IMR-90 (cell line): ENCODE data around the gene TINAG. TPM values are rescaled to one million over a fixed set of nuclear protein-coding genes. Genes with fewer than 3 reads are reported as not detected.

Experiments
- ATAC-seq: fragments of 200-7000 bp; cut with Tn5 transposase; 2 replicates; pipeline ENCODE4 v1.9.1; 2020; ENCODE audit warnings: low read depth, mild to moderate bottlenecking, moderate library complexity
- BruUV-seq: library from RNA; stranded (reverse); fragments of 400-500 nt; replicated peaks from 2 replicates; lab custom pipeline; 2021; lab: Mats Ljungman, UMichigan
- CTCF ChIA-PET: fragments of 300-600 bp; formaldehyde crosslinking; extraction: SDS; loops from one replicate; lab custom pipeline; 2021; ENCODE audit warnings: antibody characterized with exemption; lab: Yijun Ruan, JAX
- POLR2A ChIA-PET: fragments of 300-600 bp; sonication (Branson Sonifier 250); formaldehyde crosslinking; loops from one replicate; lab custom pipeline; 2022; ENCODE audit warnings: antibody characterized with exemption; ENCODE audit not compliant: unreplicated experiment; lab: Charles Lee
- DNase-seq: peaks from one replicate; pipeline ENCODE4 v3.0.0; 2013
- H2AFZ ChIP-seq: replicated peaks from 2 replicates; pipeline ENCODE3; 2013; ENCODE audit warnings: low read length, mild to moderate bottlenecking; ENCODE audit not compliant: poor library complexity
- H2AK5ac ChIP-seq: 2 replicates; pipeline ENCODE4 v1.6.1; 2013; ENCODE audit warnings: low read depth, low read length, inconsistent platforms
- H2AK9ac ChIP-seq: replicated peaks from 2 replicates; pipeline ENCODE3; 2013; ENCODE audit warnings: mild to moderate bottlenecking, low read depth, low read length, moderate library complexity; ENCODE audit not compliant: poor library complexity
- H2BK120ac ChIP-seq: 2 replicates; pipeline ENCODE4 v1.6.1; 2013; ENCODE audit warnings: low read depth, low read length, inconsistent platforms
- H2BK15ac ChIP-seq: 3 replicates; pipeline ENCODE4 v1.6.1; 2013; ENCODE audit warnings: low read depth, low read length, inconsistent platforms
- H2BK20ac ChIP-seq: 2 replicates; pipeline ENCODE4 v1.6.1; 2013; ENCODE audit warnings: low read depth, mild to moderate bottlenecking, inconsistent platforms, low read length, moderate library complexity
- H2BK5ac ChIP-seq: 2 replicates; pipeline ENCODE4 v1.6.1; 2013; ENCODE audit warnings: mild to moderate bottlenecking, low read depth, low read length, inconsistent platforms; ENCODE audit not compliant: poor library complexity, severe bottlenecking
- H3K14ac ChIP-seq: replicated peaks from 2 replicates; pipeline ENCODE4 v1.6.1; 2013; ENCODE audit warnings: low read depth, low read length, inconsistent platforms
- H3K18ac ChIP-seq: 2 replicates; pipeline ENCODE4 v1.6.1; 2013; ENCODE audit warnings: low read depth, low read length, control low read depth
- H3K23ac ChIP-seq: 2 replicates; pipeline ENCODE4 v1.6.1; 2013; ENCODE audit warnings: low read depth, low read length, inconsistent platforms
- H3K27ac ChIP-seq: 2 replicates; pipeline ENCODE4 v1.5.1; 2013; ENCODE audit warnings: mild to moderate bottlenecking, control low read depth, low read length; ENCODE audit not compliant: insufficient read depth
- H3K27me3 ChIP-seq: 2 replicates; pipeline ENCODE4 v1.6.1; 2013; ENCODE audit warnings: low read length; ENCODE audit not compliant: control insufficient read depth, insufficient read depth
- H3K36me3 ChIP-seq: 2 replicates; pipeline ENCODE4 v1.6.1; 2013; ENCODE audit warnings: low read length, mixed read lengths; ENCODE audit not compliant: control insufficient read depth, insufficient read depth
- H3K4ac ChIP-seq: 2 replicates; pipeline ENCODE4 v1.6.1; 2013; ENCODE audit warnings: low read depth, low read length, inconsistent platforms
- H3K4me1 ChIP-seq: 2 replicates; pipeline ENCODE4 v1.6.1; 2013; ENCODE audit warnings: low read length, mixed read lengths; ENCODE audit not compliant: control insufficient read depth, insufficient read depth
- H3K4me2 ChIP-seq: 2 replicates; pipeline ENCODE4 v1.6.1; 2013; ENCODE audit warnings: low read depth, mild to moderate bottlenecking, control low read depth, low read length, moderate library complexity
- H3K4me3 ChIP-seq: 2 replicates; pipeline ENCODE4 v1.5.1; 2013; ENCODE audit warnings: low read depth, mild to moderate bottlenecking, control low read depth, low read length, moderate library complexity; ENCODE audit not compliant: insufficient read depth
- H3K56ac ChIP-seq: 2 replicates; pipeline ENCODE4 v1.6.1; 2013; ENCODE audit warnings: low read length, inconsistent platforms; ENCODE audit not compliant: insufficient read depth; ENCODE audit errors: extremely low read depth
- H3K79me1 ChIP-seq, 2 experiments: 2 replicates each; pipeline ENCODE4 v1.6.1; 2013; ENCODE audit warnings: low read length in 2 of 2, inconsistent platforms in 1 of 2, low read depth in 1 of 2
- H3K9ac ChIP-seq: 2 replicates; pipeline ENCODE4 v1.6.1; 2013; ENCODE audit warnings: low read depth, low read length, control low read depth
- H3K9me1 ChIP-seq: 2 replicates; pipeline ENCODE4 v1.6.1; 2013; ENCODE audit warnings: low read length, inconsistent platforms; ENCODE audit not compliant: insufficient read depth
- H3K9me3 ChIP-seq: 2 replicates; pipeline ENCODE4 v1.6.1; 2013; ENCODE audit warnings: low read length; ENCODE audit not compliant: control insufficient read depth, insufficient read depth
- H4K20me1 ChIP-seq: 2 replicates; pipeline ENCODE4 v1.6.1; 2013; ENCODE audit warnings: low read length, inconsistent platforms; ENCODE audit not compliant: insufficient read depth
- H4K5ac ChIP-seq: 2 replicates; pipeline ENCODE4 v1.6.1; 2013; ENCODE audit warnings: mild to moderate bottlenecking, low read depth, low read length, control low read depth
- H4K8ac ChIP-seq, 2 experiments: 2 replicates each; pipeline ENCODE4 v1.6.1; 2013; ENCODE audit warnings: low read depth in 2 of 2, low read length in 2 of 2, control low read depth in 1 of 2, inconsistent platforms in 1 of 2
- H4K91ac ChIP-seq: 2 replicates; pipeline ENCODE4 v1.6.1; 2013; ENCODE audit warnings: low read depth, low read length, inconsistent platforms; ENCODE audit not compliant: insufficient read depth
- CHD1 ChIP-seq: IDR thresholded peaks from 2 replicates; pipeline ENCODE4 v1.6.1; 2012; ENCODE audit warnings: low read depth, low read length, improper control_type of control experiment
- FOS ChIP-seq: fragments of 150-350 bp; IDR thresholded peaks from 2 replicates; pipeline ENCODE4 v1.6.1; 2016; ENCODE audit warnings: low read depth, low read length
- MAFK ChIP-seq: IDR thresholded peaks from 2 replicates; pipeline ENCODE4 v1.6.1; 2012; ENCODE audit warnings: low read depth, low read length, improper control_type of control experiment
- SMC3 ChIP-seq: fragments of 150-350 bp; IDR thresholded peaks from 2 replicates; pipeline ENCODE4 v1.6.1; 2016; ENCODE audit warnings: low read depth, mild to moderate bottlenecking, antibody characterized with exemption, low read length, moderate library complexity
- dilution Hi-C: fragments of 300-500 bp; cut with HindIII; formaldehyde crosslinking; loops from one replicate; pipeline ENCODE4 v1.14.3; 2018; ENCODE audit warnings: low sequenced_read_pairs; ENCODE audit not compliant: unreplicated experiment
- in situ Hi-C: fragments of 300-500 bp; cut with MboI; formaldehyde crosslinking; loops from 3 replicates; pipeline ENCODE4 v1.14.3; 2019; ENCODE audit warnings: low sequenced_read_pairs, inconsistent platforms, mixed read lengths
- intact Hi-C: fragments of 100-400 bp; cut with micrococcal nuclease; formaldehyde crosslinking; loops from 2 replicates; pipeline ENCODE4 v1.10.0; 2022
- polyA plus RNA-seq, 3 experiments: library from polyadenylated mRNA; depleted of rRNA; stranded (reverse); fragments of >200 nt; gene quantifications; 2 replicates each; pipeline ENCODE4 v1.2.3, GENCODE V29; 2012; ENCODE audit warnings: low replicate concordance in 1 of 3
- total RNA-seq: library from RNA; depleted of rRNA; stranded (reverse); fragments of >200 nt; gene quantifications from 2 replicates; pipeline ENCODE4 v1.2.3, GENCODE V29; 2012
- TF ChIP-seq, protein P1 (sequence below): conservative IDR thresholded peaks from 2 replicates; pipeline ENCODE4 v1.5.1; 2012; ENCODE audit warnings: mild to moderate bottlenecking, low read depth, low read length, improper control_type of control experiment

Gene TINAG
- total and polyA plus RNA-seq, 2 of the 4 experiments (the other 2 are of a cell fraction), result not detected

DNA sequence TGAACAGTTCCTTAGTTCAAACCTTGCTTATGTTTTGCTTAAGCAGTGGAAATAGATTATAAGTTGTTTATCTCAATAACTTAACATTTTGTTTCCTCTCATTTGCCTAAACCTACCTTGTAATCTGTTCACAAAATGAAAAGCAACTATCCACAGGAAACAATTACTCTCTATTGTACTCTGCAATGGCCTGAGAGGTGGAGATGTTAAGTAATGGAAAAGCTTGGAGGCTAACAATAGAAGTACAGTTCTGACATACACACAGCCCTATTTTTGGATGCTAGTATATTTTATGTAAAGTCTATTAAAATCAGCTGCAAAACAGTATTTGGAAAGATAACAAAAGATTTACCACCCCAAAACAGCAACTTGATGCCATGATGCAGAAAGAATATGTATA is 82.1 kb downstream of the TINAG start:
- Histone ChIP-seq H3K36me3 (no peaks in the 10 kb centered on the region), H3K79me1 (no peaks in the 10 kb centered on the region), H3K4me2 (no peak overlapping the region), H3K4ac (no peak overlapping the region), H4K8ac (no peak overlapping the region), H2AK5ac (no peak overlapping the region), H3K14ac (no peak overlapping the region), H3K27me3 (no peaks in the 10 kb centered on the region), H2BK5ac (no peak overlapping the region), H3K56ac (no peak overlapping the region), H2BK15ac (no peak overlapping the region), H4K20me1 (no peaks in the 10 kb centered on the region), H3K27ac (no peak overlapping the region), H4K91ac (no peak overlapping the region), H2BK120ac (no peak overlapping the region), H2AK9ac (no peak overlapping the region), H4K5ac (no peak overlapping the region), H3K18ac (no peak overlapping the region), H3K4me1 (no peaks in the 10 kb centered on the region), H3K9ac (no peak overlapping the region), H3K23ac (no peak overlapping the region), H3K9me1 (no peaks in the 10 kb centered on the region), H2BK20ac (no peak overlapping the region), H3K4me3 (no peak overlapping the region), H3K9me3 (no peaks in the 10 kb centered on the region), H2AFZ (no peak overlapping the region)
- ChIA-PET CTCF (interaction anchor here (1.0 kb wide), 1 partner anchor 14 kb away, joined by 3 read pairs; no protein-coding TSS in a partner anchor), POLR2A (no interaction called here)
- ATAC-seq, result no peak
- TF ChIP-seq MAFK (no peak), CHD1 (no peak), FOS (no peak), SMC3 (no peak)
- TF ChIP-seq, protein P1, sequence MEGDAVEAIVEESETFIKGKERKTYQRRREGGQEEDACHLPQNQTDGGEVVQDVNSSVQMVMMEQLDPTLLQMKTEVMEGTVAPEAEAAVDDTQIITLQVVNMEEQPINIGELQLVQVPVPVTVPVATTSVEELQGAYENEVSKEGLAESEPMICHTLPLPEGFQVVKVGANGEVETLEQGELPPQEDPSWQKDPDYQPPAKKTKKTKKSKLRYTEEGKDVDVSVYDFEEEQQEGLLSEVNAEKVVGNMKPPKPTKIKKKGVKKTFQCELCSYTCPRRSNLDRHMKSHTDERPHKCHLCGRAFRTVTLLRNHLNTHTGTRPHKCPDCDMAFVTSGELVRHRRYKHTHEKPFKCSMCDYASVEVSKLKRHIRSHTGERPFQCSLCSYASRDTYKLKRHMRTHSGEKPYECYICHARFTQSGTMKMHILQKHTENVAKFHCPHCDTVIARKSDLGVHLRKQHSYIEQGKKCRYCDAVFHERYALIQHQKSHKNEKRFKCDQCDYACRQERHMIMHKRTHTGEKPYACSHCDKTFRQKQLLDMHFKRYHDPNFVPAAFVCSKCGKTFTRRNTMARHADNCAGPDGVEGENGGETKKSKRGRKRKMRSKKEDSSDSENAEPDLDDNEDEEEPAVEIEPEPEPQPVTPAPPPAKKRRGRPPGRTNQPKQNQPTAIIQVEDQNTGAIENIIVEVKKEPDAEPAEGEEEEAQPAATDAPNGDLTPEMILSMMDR, result no peak
- in situ Hi-C loops (no loop called here), intact Hi-C loops (no loop called here), dilution Hi-C loops (no loop called here)
- DNase-seq, result no peak
- BruUV-seq, result no TSS peak
